RWPE1 (cell line): Measurements from ENCODE around the gene NRXN3.

Experiments
- CTCF ChIA-PET: fragments of 350-600 bp; sonication (Branson Sonifier 250); formaldehyde crosslinking; extraction: SDS; loops from one replicate; lab custom pipeline; 2021; lab: Yijun Ruan, JAX
- POLR2A ChIA-PET: fragments of 400-600 bp; formaldehyde crosslinking; extraction: SDS; loops from one replicate; lab custom pipeline; 2020; ENCODE audit warnings: antibody characterized with exemption; ENCODE audit not compliant: low non-redundant PET; lab: Yijun Ruan, JAX
- DNase-seq: peaks from one replicate; pipeline ENCODE4 v3.0.0; 2012; ENCODE audit warnings: low spot score
- H3K27ac ChIP-seq: fragments of 450-650 bp; 2 replicates; pipeline ENCODE4 v1.5.1; 2017
- CTCF ChIP-seq: fragments of 450-650 bp; conservative IDR thresholded peaks from 2 replicates; pipeline ENCODE4 v1.5.1; 2017; ENCODE audit warnings: low read depth, mild to moderate bottlenecking

The NRXN3 gene

GRCh38 chr14:79161571-79161970 is 991.4 kb downstream of the NRXN3 start:
- DNase-seq = no peak
- ChIA-PET POLR2A (no interaction called here), CTCF (no interaction called here)
- TF ChIP-seq CTCF = no peak
- no peak overlapping the region for H3K27ac ChIP-seq

GRCh38 chr14:79162833-79163232 is 992.7 kb downstream of the NRXN3 start:
- TF ChIP-seq CTCF = no peak
- no peak overlapping the region for H3K27ac ChIP-seq
- no peak for DNase-seq
- ChIA-PET POLR2A (no interaction called here), CTCF (no interaction called here)

GRCh38 chr14:79165471-79166090 is 995.4 kb downstream of the NRXN3 start:
- H3K27ac ChIP-seq = no peak overlapping the region
- CTCF ChIA-PET = no interaction called here
- POLR2A ChIA-PET = no interaction called here
- no peak for DNase-seq
- TF ChIP-seq CTCF = no peak

- no peak for DNase-seq
- no peak overlapping the region for H3K27ac ChIP-seq
- POLR2A ChIA-PET = no interaction called here
- TF ChIP-seq CTCF = no peak
- CTCF ChIA-PET = no interaction called here
Measured at GRCh38 chr14:79166171-79166570, 996.0 kb downstream of the NRXN3 start.

GRCh38 chr14:79167957-79168356 is 997.8 kb downstream of the NRXN3 start:
- CTCF ChIA-PET = no interaction called here
- H3K27ac ChIP-seq = no peak overlapping the region
- POLR2A ChIA-PET = no interaction called here
- no peak for TF ChIP-seq CTCF
- DNase-seq = no peak

GRCh38 chr14:79175671-79176070 is 1005.5 kb downstream of the NRXN3 start:
- H3K27ac ChIP-seq = no peak overlapping the region
- DNase-seq = no peak
- no peak for TF ChIP-seq CTCF
- POLR2A ChIA-PET = no interaction called here
- CTCF ChIA-PET = no interaction called here

GRCh38 chr14:79177106-79177505 is 1006.9 kb downstream of the NRXN3 start:
- no peak for DNase-seq
- no peak overlapping the region for H3K27ac ChIP-seq
- ChIA-PET POLR2A (no interaction called here), CTCF (interaction anchor here (0.6 kb wide), 1 partner anchor 11 kb away, joined by 3 read pairs; no protein-coding TSS in a partner anchor)
- TF ChIP-seq CTCF = no peak
